GM19324 (cell line): ENCODE data around the gene RND1.
"Not testable (repeated sequence)": the region's sequence is repeated elsewhere in the genome, so short reads cannot be mapped to it uniquely, and the experiment has no call there.

ENCODE experiments used
- ATAC-seq: cut with Tn5 transposase; IDR thresholded peaks from one replicate; pipeline ENCODE4 v1.9.1; 2021; ENCODE audit warnings: mild to moderate bottlenecking, moderate library complexity; ENCODE audit not compliant: unreplicated experiment, low FRiP score

Gene RND1

DNA sequence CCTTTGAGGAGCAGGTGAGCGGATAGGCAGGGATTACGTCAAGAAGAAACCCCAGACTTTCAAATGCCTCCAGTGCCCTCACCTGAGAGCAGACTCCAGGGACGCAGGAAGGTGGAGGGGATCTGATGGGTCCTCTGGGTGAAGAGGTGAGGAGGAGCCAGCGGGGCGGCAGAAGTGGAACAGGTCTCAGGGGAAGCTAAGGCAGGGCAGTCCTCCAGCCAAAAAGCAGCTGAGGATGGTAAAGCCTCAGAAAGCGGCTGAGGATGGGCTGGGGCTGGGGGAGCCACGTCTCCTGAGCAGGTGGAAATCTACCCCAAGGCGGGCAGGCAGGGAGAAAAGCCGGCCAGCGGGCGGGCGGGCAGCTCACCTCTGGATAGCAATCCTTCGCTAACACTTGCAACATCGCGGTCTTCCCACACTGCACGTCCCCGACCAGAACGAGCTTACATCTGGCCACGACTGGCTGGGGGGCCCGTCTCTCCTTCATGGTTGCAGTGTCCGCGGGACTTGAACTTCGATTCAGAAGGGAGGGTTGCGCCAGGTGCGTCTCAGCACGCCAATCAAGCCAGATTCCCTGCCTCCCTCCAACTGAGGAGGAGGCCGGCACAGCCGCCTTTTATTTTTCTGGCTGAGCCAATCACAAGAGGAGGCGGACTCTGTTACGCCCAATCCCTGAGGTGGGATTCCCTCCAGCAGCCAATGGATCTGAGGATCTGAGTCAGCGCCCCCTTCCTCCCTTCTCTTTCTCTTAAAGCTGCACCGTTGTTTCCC is at the start of gene RND1:
Gene RND1 (minus strand): TSS at position 590 of the 771 bp plus-strand sequence. CDS start 103 bp downstream, at position 487.
- peak; percentile 96 for ATAC-seq

DNA sequence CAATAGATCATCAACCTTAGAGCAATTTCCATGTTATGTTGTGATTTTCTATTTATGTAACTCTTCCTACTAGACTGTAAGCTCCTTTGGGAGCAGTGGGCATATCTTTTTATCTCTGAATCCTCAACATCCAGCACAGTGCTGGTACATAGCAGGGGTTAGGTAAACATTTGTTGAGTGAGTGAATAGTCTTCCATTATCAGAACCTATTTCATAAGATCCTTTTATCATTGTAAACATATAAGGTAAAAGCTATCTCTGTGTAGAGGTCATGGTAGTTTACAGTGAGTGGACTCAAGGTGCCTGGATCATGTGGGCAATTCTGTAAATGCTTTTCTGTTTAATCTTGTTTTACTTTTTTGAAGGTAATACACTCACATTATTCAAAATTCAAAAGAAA is 44.5 kb upstream of the RND1 start:
- no peak for ATAC-seq

DNA sequence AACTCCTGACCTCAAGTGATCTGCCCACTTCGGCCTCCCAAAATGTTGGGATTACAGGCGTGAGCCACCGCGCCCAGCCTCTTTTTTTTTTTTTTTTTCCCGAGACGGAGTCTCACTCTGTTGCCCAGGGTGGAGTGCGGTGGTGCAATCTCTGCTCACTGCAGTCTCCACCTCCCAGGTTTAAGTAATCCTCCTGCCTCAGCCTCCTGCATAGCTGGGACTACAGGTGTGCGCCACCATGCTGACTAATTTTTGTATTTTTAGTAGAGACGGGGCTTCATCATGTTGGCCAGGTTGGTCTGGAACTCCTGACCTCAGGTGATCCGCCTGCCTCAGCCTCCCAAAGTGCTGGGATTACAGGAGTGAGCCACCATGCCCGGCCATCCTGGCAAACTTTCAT is 44.0 kb upstream of the RND1 start:
- not testable (repeated sequence) for ATAC-seq

DNA sequence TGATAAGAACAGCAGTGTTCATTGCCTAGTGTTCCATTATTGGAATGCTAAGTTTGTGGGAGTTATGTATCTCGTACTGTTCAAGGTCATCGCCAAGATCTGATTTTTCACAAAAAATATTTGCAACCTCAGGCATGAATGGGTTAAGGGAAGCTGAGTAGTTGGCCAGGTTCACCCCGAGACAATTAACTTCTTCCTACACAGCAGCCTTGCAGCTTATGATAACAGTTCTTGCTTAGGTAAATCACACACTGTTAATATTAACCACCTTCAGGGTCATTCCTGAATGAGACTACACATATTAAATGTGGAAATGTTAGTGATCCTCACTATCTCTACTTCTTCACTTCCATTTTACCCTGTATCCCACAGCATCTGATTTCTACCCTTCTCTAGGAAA is 41.6 kb upstream of the RND1 start:
- no peak for ATAC-seq

DNA sequence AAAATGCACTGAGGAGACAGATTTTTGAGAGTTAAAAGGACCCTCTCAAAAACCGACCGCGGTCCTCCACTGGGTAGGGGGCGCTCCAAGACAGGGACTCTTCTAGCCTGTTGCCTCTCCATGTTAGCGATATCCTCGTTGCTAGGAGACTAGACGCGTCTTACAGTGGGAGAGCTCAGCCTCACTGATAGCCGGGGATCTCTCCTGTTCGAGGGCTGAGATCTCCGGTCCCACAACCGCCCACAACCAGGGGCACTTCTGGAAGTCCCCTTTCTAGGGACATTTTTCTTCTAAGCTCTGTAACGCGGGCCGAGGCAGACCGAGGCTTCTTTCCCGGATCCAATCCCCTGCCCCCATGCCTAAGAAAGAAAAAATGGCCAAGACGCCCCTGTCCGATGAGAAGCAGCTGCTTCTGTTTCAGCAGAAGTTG is 38.3 kb upstream of the RND1 start:
- no peak for ATAC-seq

DNA sequence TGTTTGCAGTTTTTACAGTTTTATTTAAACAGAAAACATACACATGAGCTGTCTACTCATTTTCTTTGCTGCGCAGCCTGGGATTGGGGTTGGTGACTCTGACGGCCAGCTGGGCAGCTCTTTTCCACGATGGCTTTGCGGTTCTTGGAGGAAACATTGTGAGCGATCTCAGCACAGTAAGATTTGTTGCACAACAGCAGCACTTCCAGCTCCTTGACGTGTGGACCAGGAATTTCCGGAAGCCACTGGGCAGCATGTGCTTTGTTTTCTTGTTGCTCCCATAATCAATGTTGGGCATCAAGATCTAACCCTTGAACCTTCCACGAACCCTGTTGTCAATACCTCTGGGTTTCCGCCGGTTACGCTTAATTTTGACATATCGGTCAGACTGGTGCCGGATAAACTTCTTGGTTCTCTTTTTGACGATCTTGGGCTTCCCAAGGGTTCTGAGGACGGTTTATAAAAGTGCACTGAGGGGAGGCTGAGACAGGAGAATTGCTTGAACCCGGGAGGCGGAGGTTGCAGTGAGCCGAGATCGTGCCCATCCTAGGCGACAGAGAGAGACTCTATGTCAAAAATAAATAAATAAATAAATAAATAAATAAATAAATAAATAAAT is 37.8 kb upstream of the RND1 start:
- ATAC-seq, result no peak

DNA sequence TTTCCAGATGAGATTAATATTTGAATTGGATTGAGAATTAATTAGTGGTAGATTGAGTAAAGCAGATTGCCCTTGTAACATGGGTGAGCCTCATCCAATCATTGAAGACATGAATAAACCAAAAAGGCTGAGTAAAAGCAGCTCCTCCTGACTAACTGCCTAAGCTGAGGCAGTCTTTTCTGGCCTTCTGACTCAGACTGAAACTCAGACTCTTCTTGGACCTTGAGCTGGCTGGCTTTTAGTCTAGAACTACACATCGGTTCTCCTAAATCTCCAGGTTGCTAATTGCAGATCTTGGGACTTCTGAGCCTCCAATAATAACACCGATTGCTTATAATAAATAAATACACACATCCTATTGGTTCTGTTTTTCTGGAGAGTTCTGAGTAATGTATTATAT is 35.6 kb upstream of the RND1 start:
- no peak for ATAC-seq

DNA sequence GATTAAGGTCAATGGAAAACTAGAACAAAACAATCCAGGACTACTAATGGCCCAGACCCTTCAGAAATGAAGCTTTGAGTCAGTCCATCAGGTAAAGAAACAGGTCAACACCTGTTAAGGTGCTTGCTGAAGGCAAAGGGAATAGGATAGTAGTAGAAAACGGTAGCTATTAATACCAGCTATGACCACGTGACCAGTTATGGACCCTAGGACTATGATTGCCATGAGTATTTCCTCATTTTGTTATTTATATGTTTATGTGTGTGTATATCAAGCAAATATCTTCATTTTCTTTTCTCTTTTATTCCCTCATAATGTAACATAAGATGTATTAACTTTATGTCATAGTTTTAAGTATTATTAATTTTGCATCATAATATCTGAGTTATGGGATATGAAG is 34.0 kb upstream of the RND1 start:
- ATAC-seq, result no peak

DNA sequence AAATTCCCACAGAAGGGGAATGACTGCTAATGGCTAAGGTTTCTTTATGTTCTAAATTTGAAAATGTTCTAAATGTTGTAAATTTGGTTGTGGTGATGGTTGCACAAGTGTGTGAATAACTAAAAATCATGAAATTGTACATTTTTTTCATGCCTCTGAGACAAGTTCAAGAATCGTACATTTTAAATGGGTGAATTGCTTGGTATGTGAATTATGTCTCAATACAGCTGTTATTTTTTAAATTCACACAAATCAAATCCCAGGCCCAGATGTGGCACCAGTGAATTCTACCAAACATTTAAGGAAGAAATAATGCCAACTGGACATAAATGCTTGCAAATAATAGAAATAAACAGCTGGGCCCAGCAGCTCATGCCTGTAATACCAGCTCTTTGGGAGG is 28.6 kb upstream of the RND1 start:
- ATAC-seq, result no peak

DNA sequence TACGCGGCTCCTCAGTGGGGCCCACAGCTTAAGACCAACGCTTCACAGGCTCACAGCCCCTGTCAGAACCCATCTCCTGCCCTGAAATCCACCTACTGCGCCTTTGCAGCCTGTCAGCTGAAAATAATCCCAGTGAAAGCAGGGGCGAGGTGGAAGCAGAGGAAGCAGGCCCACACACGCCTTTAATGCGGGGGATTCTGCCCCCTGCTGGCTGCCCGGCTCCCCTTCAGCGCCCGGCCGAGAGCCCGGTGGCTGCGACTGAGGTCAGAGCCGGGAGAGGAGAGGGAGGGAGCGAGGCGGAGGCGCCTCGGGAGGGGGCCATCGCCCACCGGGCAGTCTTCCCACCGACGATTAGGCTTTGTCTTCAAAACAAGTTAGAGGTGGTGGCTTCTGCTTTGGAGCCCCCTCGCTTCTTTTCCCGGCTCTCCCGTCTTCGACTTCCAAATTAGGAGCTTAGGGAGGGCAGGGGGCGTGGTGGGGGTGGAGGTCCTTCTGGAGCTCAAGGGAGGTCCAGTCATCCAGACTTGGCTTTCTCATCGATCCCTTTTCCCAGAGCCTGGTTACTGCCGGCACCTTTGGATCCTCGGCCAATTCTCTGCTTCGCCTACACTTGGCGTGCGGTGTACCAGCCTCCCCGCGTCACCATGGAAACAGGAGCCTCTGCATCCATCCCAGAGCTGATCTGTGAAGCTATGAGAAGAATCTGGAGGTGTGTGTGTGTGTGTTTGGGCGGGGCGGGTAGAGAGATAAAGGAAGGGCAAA is 25.2 kb upstream of the RND1 start:
- ATAC-seq, result peak; percentile 62

DNA sequence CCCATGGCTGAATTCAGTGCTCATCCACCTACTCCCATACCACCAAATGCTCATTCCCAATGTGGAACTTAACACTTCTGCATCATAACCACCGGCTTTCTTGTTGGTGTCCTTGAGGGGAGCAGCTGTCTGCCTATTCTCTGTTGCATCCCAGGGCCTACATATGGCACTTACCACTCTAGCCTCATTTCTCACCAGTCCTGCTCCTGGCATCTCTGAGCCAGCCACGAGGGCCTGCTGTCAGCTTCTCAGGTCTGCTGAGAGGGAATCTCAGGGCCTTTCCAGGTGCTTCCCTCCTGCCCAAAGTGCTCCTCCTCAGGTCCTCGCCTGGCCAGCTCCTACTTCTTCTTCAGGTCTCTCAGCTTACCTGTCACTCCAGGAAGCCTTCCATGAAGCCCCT is 24.0 kb upstream of the RND1 start:
- ATAC-seq, result no peak

DNA sequence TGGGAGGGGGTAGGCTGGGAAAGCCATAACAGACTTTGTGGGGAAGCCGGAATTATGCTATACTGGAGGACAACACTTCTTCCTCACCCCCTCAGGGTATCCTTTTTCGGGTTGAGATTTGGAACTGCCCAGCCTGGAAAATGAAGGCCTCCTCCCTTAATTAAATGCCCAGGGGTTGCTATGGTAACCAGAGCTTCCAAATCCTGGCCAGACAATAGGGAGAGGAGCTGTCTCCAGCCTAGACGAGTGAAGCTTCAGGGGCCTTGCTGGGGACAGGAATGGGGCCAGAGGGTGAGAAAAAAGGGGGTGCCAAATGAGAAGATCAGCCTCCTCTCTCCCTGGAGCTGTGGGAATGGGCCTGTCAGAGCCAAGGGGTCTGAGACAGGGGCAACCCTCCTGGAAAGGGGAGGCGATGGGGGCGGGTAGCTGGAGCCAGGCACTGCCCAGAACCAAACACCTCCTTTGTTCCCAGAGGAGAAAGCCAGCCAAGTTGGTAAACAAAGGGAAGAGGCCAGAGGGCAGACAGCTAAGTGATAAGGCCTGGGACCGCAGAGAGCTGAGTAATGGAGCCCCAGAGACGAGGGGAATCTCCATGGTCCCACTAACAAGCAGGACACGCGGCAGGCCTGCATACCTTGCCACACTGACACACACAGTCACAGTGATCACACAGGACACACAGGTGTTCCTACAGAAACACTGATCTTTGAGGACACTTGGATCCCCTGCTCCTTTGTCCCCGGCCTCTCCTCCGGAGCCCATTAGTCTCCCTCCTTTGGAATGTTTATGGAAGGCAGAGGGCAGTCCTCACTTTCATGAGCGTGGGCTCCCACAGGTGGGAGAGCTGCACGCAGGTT is 17.9 kb upstream of the RND1 start:
- no peak for ATAC-seq

DNA sequence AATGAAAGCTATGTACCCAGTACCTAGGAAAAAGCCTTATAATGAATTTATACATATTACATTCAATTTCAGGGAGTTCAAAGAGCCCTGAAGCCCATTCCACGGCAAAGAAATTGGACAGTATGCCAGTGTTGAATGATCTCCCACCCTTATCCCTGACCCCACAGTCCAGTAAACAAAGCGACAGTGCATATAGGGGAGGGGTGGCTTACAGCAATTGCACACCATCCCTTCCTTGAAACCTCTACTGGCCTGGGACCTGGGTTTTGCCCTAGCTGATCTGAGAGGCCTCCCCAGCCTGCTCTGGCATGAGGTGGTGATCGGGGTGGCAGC is 17.3 kb upstream of the RND1 start:
- ATAC-seq, result no peak

DNA sequence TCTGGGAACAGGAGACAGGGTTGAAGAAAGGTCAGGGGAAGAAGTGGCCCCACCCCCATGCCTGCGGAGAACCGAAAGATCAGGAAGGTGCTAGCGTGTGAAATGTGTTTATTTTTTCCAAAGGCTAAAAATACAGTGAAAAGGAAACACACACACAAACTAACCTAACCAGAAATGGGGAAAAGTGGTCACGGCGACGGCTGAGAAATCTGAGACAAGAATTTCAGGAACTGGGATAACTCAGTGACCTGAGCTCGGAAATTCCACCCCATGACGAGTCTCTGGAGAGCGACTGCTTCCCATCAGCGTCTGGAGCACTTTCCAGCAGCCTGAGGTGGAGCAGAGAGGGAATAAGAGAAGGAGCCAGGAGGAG is 16.6 kb upstream of the RND1 start:
- no peak for ATAC-seq

DNA sequence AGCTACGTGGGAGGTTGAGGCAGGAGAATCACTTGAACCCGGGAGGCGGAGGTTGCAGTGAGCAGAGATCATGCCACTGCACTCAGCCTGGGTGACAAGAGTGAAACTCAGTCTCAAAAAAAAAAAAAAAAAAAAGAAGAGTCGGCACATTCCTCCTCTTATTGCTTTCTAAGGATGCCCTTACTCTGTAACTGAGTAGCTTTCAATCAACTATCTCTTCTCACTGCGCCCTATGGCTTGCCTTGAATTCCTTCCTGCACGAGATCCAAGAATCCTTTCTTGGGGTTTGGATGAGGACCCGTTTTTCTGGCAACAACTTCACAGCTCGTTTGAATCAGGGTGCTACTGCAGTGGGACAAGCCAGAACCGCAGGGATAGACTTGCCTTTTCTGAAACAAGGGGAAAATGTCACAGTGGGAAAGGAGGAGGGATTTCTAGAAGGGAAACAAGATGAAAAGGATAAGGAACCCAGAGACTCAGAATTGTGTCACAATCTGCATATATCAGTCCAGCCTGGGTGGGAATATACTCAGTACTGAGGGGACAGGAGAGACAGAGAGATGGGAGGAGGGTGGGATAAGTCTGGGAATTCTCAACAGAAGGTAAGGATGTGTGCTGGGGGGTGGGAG is 16.1 kb upstream of the RND1 start:
- no peak for ATAC-seq

DNA sequence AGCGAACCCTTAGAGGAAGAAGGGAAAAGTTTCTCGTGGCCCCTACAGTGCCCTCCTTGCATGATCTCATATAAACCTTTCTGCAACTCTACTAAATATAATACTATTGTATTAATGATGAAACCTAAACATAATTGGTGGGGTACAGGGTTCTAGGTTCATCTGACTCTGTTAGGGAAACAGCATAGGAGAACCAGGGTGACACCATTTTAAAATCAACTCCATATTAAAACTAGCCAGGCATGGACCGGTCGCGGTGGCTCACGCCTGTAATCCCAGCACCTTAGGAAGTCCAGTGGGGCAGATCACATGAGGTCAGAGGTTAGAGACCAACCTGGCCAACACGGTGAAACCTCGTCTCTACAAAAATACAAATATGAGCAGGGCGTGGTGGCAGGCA is 15.0 kb upstream of the RND1 start:
- no peak for ATAC-seq

DNA sequence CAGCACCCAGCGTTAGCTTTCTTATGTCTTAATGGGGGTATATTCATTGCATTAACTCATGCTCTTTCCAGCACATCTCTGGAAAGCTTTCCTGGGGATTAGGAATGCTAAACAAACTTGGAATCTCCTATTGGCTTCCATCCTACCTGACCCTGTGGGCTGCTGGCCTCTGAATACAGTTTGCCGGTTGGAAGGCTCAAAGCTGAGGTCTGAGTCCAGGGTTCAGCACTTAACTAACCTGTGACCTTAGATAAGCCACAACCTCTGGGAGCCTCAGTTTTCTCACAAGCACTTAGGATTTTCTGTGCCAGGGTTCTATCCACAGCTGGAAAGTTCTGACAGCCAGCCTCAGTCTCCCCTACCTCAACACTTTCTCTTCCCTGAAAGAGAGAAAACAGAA is 12.9 kb upstream of the RND1 start:
- no peak for ATAC-seq

DNA sequence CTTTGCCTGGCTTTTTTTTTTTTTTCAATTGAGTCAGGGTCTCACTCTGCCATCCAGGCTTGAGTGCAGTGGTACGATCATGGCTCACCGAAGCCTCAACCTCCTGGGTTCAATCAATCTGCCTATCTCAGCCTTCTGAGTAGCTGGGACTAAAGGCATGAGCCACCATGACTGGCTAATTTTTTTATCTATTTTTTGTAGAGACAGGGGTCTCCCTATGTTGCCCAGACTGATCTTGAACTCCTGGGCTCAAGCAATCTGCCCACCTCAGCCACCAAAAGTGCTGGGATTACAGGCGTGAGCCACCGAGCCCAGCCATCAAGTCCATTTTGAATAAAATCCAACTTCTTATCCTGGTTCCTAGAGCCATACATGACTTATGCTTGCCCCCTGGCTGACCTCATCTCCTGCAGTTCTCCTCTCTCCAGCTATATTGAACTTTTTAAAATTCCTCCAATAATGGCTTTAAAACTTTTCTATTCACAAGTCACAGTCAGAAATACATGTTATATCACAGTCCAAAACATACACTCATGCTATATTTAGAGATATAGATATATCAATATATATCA is 10.4 kb upstream of the RND1 start:
- ATAC-seq, result no peak

DNA sequence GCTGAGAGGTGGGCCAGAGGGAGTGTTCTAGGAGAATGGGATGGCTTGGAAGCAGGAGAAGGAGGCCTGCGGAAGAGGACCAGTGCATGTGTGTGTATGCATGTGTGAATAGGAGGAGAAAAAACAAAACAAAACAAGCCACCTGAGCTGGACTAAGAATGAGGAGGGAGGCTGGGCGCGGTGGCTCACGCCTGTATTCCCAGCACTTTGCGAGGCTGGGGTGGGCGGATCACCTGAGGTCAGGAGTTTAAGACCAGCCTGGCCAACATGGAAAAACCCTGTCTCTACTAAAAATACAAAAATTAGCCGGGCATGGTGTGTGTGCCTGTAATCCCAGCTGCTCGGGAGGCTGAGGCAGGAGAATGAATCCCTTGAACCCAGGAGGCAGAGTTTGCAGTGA is 7.9 kb upstream of the RND1 start:
- not testable (repeated sequence) for ATAC-seq

DNA sequence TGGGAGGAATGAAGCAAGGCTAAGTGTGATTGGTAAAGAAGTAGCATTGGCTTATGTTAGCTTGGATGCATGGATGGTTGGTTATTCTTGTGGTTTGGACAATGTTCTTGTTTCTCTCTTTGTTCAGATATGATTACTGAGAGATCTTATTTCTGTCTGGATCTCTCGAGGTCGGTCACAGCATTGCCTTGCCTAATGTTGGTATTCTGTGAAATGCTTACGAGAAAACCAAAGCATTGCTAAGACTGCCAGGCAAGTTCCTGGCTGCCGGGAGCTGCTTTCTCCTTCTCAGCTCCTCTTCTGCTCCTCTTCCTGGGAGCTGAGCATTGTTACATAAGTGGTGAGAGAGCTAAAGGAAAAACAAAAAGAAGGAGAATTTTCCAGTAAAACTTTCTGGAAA is 7.4 kb upstream of the RND1 start:
- ATAC-seq, result no peak
